HCT116 (cell line): ENCODE data around the gene GPR63. TPM values are rescaled to one million over a fixed set of nuclear protein-coding genes. Genes with fewer than 3 reads are reported as not detected.

Experiments used
- ATAC-seq: fragments of 200-7000 bp; cut with Tn5 transposase; 2 replicates; pipeline ENCODE4 v1.9.1; 2020; ENCODE audit warnings: mild to moderate bottlenecking, moderate library complexity
- BruUV-seq: library from RNA; stranded (reverse); fragments of 400-500 nt; replicated peaks from 2 replicates; lab custom pipeline; 2021; lab: Mats Ljungman, UMichigan
- CTCF ChIA-PET: fragments of 300-600 bp; sonication (Branson Sonifier 250); formaldehyde crosslinking; loops from one replicate; lab custom pipeline; 2021; ENCODE audit warnings: antibody characterized with exemption; lab: Charles Lee
- POLR2A ChIA-PET: fragments of 300-600, 350-600 bp; sonication (Branson Sonifier 250); formaldehyde crosslinking; loops from one replicate; lab custom pipeline; 2021; ENCODE audit warnings: antibody characterized with exemption; lab: Charles Lee
- RAD21 ChIA-PET, 2 experiments: fragments of 300-600 bp; sonication (Branson Sonifier 250); formaldehyde crosslinking; loops; one replicate each; lab custom pipeline; 2023; ENCODE audit warnings: low total read pairs in 2 of 2; ENCODE audit not compliant: uncharacterized antibody in 2 of 2, unreplicated experiment in 2 of 2, low non-redundant PET in 1 of 2; lab: Charles Lee
- DNase-seq: peaks from one replicate; pipeline ENCODE4 v3.0.0-alpha.2; 2010; ENCODE audit warnings: low read depth, low spot score
- H2AFZ ChIP-seq: fragments of 200-600 bp; shearing (Covaris generic), sonication (generic); 2 replicates; pipeline ENCODE4 v1.6.1; 2017; ENCODE audit warnings: low read depth, mixed run types, mixed read lengths, antibody characterized with exemption, low read length; ENCODE audit not compliant: poor library complexity, severe bottlenecking
- H3K27ac ChIP-seq: 2 replicates; pipeline ENCODE4 v1.5.1; 2012; ENCODE audit warnings: low read depth, low read length
- H3K27me3 ChIP-seq: fragments of 200-600 bp; sonication (generic); 2 replicates; pipeline ENCODE4 v1.6.1; 2016; ENCODE audit warnings: mixed run types, low read length, mixed read lengths; ENCODE audit not compliant: insufficient read depth
- H3K36me3 ChIP-seq, 2 experiments: fragments of 200-500 bp in 1 of 2; fragments of 200-600 bp in 1 of 2; sonication (Bioruptor generic) in 1 of 2; sonication (generic) in 1 of 2; 2 replicates each; pipeline versions ENCODE4 v1.5.1 to v1.6.1; 2014 to 2016; ENCODE audit warnings: low read length in 2 of 2, inconsistent platforms in 1 of 2, mixed read lengths in 1 of 2, mixed run types in 1 of 2; ENCODE audit not compliant: insufficient read depth in 2 of 2, control insufficient read depth in 1 of 2
- H3K4me1 ChIP-seq, 2 experiments: fragments of 200-600 bp in 1 of 2; sonication (generic) in 1 of 2; 2 replicates each; pipeline versions ENCODE4 v1.5.1 to v1.6.1; 2012 to 2017; ENCODE audit warnings: low read length in 2 of 2, inconsistent platforms in 1 of 2, mild to moderate bottlenecking in 1 of 2, mixed read lengths in 1 of 2, mixed run types in 1 of 2, moderate library complexity in 1 of 2; ENCODE audit not compliant: insufficient read depth in 2 of 2, control insufficient read depth in 1 of 2
- H3K4me2 ChIP-seq: fragments of 200-600 bp; sonication (generic); 2 replicates; pipeline ENCODE4 v1.6.1; 2017; ENCODE audit warnings: mixed run types, low read length, mixed read lengths
- H3K4me3 ChIP-seq, 2 experiments: fragments of 200-600 bp in 1 of 2; sonication (generic) in 1 of 2; replicated peaks in 1 of 2; 2 replicates each; pipeline ENCODE4 v1.5.1; 2011 to 2016; ENCODE audit warnings: low read length in 2 of 2, control low read depth in 1 of 2, low read depth in 1 of 2, mild to moderate bottlenecking in 1 of 2, mixed read lengths in 1 of 2, mixed run types in 1 of 2
- H3K79me2 ChIP-seq: fragments of 200-600 bp; sonication (generic); 2 replicates; pipeline ENCODE4 v1.6.1; 2017; ENCODE audit warnings: mild to moderate bottlenecking, mixed run types, low read length, moderate library complexity, mixed read lengths; ENCODE audit not compliant: insufficient read depth
- H3K9ac ChIP-seq: fragments of 200-600 bp; sonication (generic); 2 replicates; pipeline ENCODE4 v1.6.1; 2016; ENCODE audit warnings: low read length, mixed read lengths
- H3K9me2 ChIP-seq: fragments of 200-600 bp; sonication (generic), shearing (Covaris generic); 2 replicates; pipeline ENCODE4 v1.6.1; 2017; ENCODE audit warnings: mixed run types, mild to moderate bottlenecking, moderate library complexity; ENCODE audit not compliant: insufficient read depth
- H3K9me3 ChIP-seq, 2 experiments: fragments of 200-500 bp in 1 of 2; fragments of 200-600 bp in 1 of 2; sonication (Bioruptor generic) in 1 of 2; sonication (generic) in 1 of 2; 2 replicates each; pipeline ENCODE4 v1.6.1; 2014 to 2017; ENCODE audit warnings: low read length in 2 of 2, mixed read lengths in 2 of 2, inconsistent platforms in 1 of 2, low read depth in 1 of 2, mild to moderate bottlenecking in 1 of 2, mixed run types in 1 of 2, moderate library complexity in 1 of 2; ENCODE audit not compliant: control insufficient read depth in 1 of 2, insufficient read depth in 1 of 2
- H4K20me1 ChIP-seq: fragments of 200-600 bp; sonication (generic), shearing (Covaris generic); 2 replicates; pipeline ENCODE4 v1.6.1; 2017; ENCODE audit warnings: mixed run types, mild to moderate bottlenecking, moderate library complexity; ENCODE audit not compliant: insufficient read depth
- ATF3 ChIP-seq: IDR thresholded peaks from 2 replicates; pipeline ENCODE4 v1.6.1; 2012
- CBX3 ChIP-seq: IDR thresholded peaks from 2 replicates; pipeline ENCODE4 v1.6.1; 2012; ENCODE audit warnings: low read depth
- CEBPB ChIP-seq: IDR thresholded peaks from 2 replicates; pipeline ENCODE4 v1.6.1; 2012; ENCODE audit warnings: low read depth
- EGR1 ChIP-seq: IDR thresholded peaks from 2 replicates; pipeline ENCODE4 v1.6.1; 2012; ENCODE audit warnings: low read depth
- EZH2 ChIP-seq: fragments of 200-600 bp; sonication (generic); IDR thresholded peaks from 2 replicates; pipeline ENCODE4 v1.6.1; 2017; ENCODE audit warnings: antibody characterized with exemption, mixed run types
- FOSL1 ChIP-seq: IDR thresholded peaks from 2 replicates; pipeline ENCODE4 v1.6.1; 2012; ENCODE audit warnings: low read depth
- JUND ChIP-seq: IDR thresholded peaks from 2 replicates; pipeline ENCODE4 v1.6.1; 2012
- POLR2A ChIP-seq: IDR thresholded peaks from 2 replicates; pipeline ENCODE4 v1.7.0; 2011; ENCODE audit warnings: borderline replicate concordance; ENCODE audit not compliant: insufficient read depth, insufficient read length; ENCODE audit errors: extremely low read depth
- POLR2AphosphoS5 ChIP-seq: IDR thresholded peaks from 2 replicates; pipeline ENCODE4 v1.6.1; 2011; ENCODE audit warnings: mild to moderate bottlenecking, low read depth, low read length, moderate library complexity
- RAD21 ChIP-seq: IDR thresholded peaks from 2 replicates; pipeline ENCODE4 v1.6.1; 2012; ENCODE audit warnings: low read depth, mild to moderate bottlenecking
- SIN3A ChIP-seq: IDR thresholded peaks from 2 replicates; pipeline ENCODE4 v1.6.1; 2012; ENCODE audit warnings: low read depth
- SP1 ChIP-seq: IDR thresholded peaks from 2 replicates; pipeline ENCODE4 v1.6.1; 2012; ENCODE audit warnings: low read depth
- SRF ChIP-seq: IDR thresholded peaks from 2 replicates; pipeline ENCODE4 v1.6.1; 2012; ENCODE audit warnings: low read depth
- TCF7L2 ChIP-seq: IDR thresholded peaks from 2 replicates; pipeline ENCODE4 v1.7.0; 2011; ENCODE audit warnings: borderline replicate concordance, inconsistent platforms; ENCODE audit not compliant: insufficient read depth, insufficient read length; ENCODE audit errors: extremely low read depth
- ZBTB33 ChIP-seq: IDR thresholded peaks from 2 replicates; pipeline ENCODE4 v1.6.1; 2011; ENCODE audit warnings: mild to moderate bottlenecking, low read length, moderate library complexity; ENCODE audit not compliant: insufficient replicate concordance; ENCODE audit errors: extremely low read depth
- ZFX ChIP-seq: fragments of 450-650 bp; IDR thresholded peaks from 2 replicates; pipeline ENCODE4 v1.6.1; 2017
- ZNF274 ChIP-seq: fragments of 200-500 bp; sonication (Bioruptor generic); IDR thresholded peaks from 2 replicates; pipeline ENCODE4 v1.6.1; 2014; ENCODE audit warnings: mild to moderate bottlenecking, low read depth, low read length, inconsistent platforms
- intact Hi-C: fragments of 100-400 bp; cut with micrococcal nuclease; formaldehyde crosslinking; loops from 2 replicates; pipeline ENCODE4 v1.10.0; 2022
- total RNA-seq: library from RNA; stranded (reverse); gene quantifications from one replicate; pipeline ENCODE4 v1.2.1, GENCODE V29; 2021; ENCODE audit not compliant: unreplicated experiment

GPR63 gene
- total RNA-seq, 1 experiment from 2014 or later, result 3.5 TPM

DNA sequence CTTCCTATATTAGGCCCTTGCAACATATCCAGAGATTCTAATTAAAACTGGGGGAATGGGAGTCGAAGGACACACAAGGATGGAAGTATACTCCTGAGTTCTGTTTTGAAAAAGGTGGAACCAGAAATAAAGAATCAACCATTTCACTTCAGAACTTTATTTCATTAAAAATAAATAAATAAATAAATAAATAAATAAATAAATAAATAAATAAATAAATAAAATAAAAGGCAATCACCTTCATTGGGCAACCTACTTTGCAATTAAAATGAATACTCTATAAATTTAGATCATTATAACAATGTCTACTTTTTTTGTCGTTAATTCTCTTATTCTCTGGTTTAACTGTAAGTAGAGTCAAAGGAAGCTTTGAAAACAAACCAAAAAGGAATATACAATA, 25.6 kb downstream of the GPR63 start:
- no peaks in the 10 kb centered on the region for H3K9me2 ChIP-seq
- no TSS peak for BruUV-seq
- intact Hi-C loops, result no loop called here
- no peaks in the 10 kb centered on the region for H4K20me1 ChIP-seq
- no peaks in the 10 kb centered on the region for H3K27me3 ChIP-seq
- no peaks in the 10 kb centered on the region for H3K9me3 ChIP-seq
- DNase-seq (no peak), ATAC-seq (no peak)
- no peak overlapping the region for H3K4me2 ChIP-seq
- H2AFZ ChIP-seq, result no peak overlapping the region
- no peak overlapping the region for H3K27ac ChIP-seq
- TF ChIP-seq FOSL1 (no peak), SP1 (no peak), CBX3 (no peak), ZFX (no peak), EZH2 (no peak), RAD21 (no peak), ZBTB33 (no peak), JUND (no peak), POLR2AphosphoS5 (no peak), ATF3 (no peak), SRF (no peak), TCF7L2 (no peak), ZNF274 (no peak), EGR1 (no peak), SIN3A (no peak), CEBPB (no peak), POLR2A (no peak)
- no peaks in the 10 kb centered on the region for H3K36me3 ChIP-seq
- no peak overlapping the region for H3K4me3 ChIP-seq
- peaks cover 10% of the 10 kb centered on the region for H3K79me2 ChIP-seq
- H3K4me1 ChIP-seq, result no peaks in the 10 kb centered on the region
- no peak overlapping the region for H3K9ac ChIP-seq
- POLR2A ChIA-PET, result no interaction called here
- RAD21 ChIA-PET, result no interaction called here
- CTCF ChIA-PET, result no interaction called here
